ENCODE results near the gene SELENON.

The SELENON gene

GRCh38 chr1:25792115-25792514 is 7.9 kb upstream of the SELENON start:
- no peak for DNase-seq (ENCODE audit: low read depth in 1 of 2, low spot score in 1 of 2)

GRCh38 chr1:25793585-25794170 is 6.3 kb upstream of the SELENON start:
- DNase-seq (ENCODE audit: low read depth in 1 of 2, low spot score in 1 of 2): no peak

- DNase-seq (ENCODE audit: low read depth in 1 of 2, low spot score in 1 of 2): no peak
Measured at GRCh38 chr1:25794325-25794724, 5.7 kb upstream of the SELENON start.

DNA sequence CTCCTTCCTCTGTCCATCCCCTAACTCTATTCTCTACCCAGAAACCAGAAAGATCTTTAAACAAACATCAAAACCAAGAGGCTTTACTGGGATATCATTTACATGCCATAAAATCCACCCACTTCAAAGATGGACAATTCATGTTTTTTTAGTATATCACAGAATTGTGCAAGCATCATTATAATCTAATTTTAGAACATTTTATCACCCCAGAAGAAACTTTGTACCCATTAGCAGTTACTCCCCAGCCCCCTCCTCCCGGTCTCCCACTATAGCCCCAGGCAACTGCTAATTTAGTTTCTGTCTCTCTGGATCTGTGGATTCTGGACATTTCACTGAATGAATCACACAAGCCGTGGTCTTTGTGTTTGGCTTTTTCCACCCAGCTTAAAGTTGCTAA is 4.8 kb upstream of the SELENON start:
- DNase-seq (ENCODE audit: low read depth in 1 of 2, low spot score in 1 of 2): no peak

GRCh38 chr1:25795946-25796810 is 3.8 kb upstream of the SELENON start:
- DNase-seq (ENCODE audit: low read depth in 1 of 2, low spot score in 1 of 2): no peak

GRCh38 chr1:25796811-25797458 is 3.1 kb upstream of the SELENON start:
- peak; percentile 76 to 83 for DNase-seq (ENCODE audit: low read depth in 1 of 2, low spot score in 1 of 2)

DNA sequence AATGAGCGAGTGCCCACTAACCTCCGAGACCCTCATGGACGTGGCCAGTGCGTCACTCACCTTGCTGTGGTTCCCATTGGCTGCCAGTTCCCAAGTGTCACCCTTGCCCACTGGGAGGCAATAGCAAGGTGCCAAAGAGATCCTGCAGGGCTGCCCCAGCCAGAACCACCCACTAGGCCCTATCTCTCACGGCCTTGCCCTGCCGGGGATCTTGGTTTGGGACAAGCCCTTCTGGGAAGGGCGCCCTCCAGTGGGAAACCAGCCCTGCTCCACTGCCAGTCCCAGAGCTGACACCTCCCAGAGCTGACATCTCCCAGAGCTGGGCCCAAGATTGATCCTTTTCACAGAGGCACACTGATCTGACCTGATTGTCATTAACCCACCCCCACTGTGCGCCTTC is 2.1 kb upstream of the SELENON start:
- no peak for DNase-seq (ENCODE audit: low read depth in 1 of 2, low spot score in 1 of 2)

- DNase-seq (ENCODE audit: low read depth in 1 of 2, low spot score in 1 of 2): no peak
Measured at GRCh38 chr1:25798666-25799351, 1.2 kb upstream of the SELENON start.

DNA sequence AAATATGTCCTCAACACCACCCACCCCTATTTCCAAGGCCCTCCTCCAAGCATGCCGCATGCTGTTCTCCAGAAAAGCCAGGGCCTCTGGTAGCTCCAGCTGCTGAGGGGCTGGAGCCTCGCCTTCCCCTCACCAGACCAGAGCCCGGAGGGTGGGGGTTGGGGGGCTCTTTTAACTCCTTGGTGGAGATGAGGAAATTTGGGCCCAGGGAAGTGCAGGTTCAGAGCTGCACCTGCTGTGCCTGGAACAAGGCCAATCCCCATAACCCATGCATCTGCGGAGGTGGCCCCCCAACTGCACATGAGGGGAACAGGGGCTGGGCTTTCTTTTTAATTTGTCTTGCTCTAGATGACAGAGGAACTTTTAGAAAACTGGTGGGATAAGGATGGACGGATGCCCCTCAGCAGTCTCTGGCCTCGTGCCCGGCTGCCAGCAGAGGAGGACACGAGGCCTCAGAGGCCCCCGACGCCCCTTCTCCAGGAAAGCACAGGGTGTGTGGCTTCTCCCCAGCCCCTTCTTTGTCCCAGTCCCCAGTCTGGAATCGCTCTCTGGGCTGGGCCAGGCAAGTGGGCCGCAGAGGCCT is 550 bp upstream of the SELENON start:
- no peak for DNase-seq (ENCODE audit: low read depth in 1 of 2, low spot score in 1 of 2)

DNA sequence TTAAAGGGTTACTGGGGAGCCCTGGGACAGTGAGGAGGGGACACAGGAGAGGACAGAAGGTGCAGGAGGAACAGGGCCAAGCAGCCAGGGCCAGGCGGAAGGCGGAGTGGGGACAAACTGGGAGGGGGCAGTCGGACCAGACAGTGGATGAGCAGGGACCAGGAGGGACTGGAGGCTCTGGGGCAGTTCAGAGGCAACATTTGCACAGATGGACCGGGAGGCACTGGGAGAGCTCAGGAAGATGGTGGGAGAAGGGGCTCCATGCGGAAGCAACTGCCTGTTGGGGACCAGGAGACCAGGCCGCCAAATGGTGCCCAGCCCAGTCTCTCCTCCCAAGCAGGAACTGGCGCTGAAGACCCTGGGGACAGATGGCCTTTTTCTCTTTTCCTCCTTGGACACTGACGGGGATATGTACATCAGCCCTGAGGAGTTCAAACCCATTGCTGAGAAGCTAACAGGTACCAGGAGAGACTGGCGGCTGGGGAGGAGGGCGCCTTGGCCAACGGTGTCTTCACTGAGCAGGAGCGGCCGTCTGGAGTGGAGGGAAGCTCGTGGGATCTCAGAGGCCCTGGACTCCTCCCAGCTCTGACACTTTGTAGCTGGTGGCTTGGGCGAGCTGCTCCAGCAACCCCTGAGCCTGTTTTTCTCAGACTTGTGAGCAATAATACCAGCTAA is 847 bp downstream of the SELENON start:
- no peak for DNase-seq (ENCODE audit: low read depth in 1 of 2, low spot score in 1 of 2)

GRCh38 chr1:25802915-25803314 is 2.9 kb downstream of the SELENON start:
- DNase-seq (ENCODE audit: low read depth in 1 of 2, low spot score in 1 of 2): no peak

DNA sequence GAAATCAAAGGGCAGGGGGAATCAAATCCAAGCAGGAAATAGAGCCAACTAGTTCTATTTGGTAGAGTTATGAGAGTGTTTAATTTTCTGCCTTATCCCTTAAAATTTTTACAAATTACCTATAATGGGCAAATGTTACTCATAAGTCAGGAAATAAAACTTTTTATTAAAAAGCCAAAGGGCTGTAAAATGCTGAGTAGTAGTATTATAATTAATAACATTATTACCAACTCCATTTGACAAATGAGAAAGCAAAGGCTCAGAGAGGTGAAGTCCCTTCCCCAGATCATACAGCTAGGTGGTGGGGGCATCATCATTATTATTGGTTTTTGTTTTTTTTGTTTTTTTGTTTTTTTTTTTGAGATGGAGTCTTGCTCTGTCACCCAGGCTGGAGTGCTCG is 3.4 kb downstream of the SELENON start:
- no peak for DNase-seq (ENCODE audit: low read depth in 1 of 2, low spot score in 1 of 2)

DNA sequence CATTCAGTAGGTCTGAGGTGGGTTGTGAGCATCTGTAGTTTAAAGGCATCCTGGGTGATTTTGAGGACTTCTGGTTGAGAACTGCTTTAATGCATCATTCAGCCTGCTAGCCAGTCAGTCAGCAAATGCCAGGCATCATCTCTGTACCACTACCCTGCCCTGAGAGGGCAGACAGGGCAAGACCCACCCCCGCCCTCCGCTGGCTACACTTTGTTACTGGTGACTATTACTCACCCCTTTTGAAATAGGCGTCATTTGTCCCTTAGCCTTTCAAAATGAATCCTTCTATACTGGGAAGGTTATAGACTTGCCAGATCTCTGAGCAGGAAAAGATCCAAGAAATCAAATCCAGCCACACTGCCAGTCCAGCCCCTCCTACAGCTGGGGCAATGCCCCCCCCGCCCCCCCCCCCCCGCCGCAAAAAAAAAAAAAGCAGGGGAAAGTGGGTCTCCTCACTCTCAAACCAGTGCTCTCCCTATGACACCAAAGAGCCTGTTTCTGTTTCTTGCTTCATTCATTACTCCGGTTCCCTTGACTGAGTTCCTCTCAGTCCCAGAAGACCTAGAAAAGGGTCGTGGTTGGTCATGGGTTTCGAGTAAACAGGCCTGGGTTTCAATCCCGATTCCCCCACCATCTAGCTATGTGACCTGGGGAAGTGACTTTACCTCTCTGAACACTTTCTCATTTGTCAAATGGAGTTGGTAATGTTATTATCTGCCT is 4.4 kb downstream of the SELENON start:
- DNase-seq (ENCODE audit: low read depth in 1 of 2, low spot score in 1 of 2): no peak

DNA sequence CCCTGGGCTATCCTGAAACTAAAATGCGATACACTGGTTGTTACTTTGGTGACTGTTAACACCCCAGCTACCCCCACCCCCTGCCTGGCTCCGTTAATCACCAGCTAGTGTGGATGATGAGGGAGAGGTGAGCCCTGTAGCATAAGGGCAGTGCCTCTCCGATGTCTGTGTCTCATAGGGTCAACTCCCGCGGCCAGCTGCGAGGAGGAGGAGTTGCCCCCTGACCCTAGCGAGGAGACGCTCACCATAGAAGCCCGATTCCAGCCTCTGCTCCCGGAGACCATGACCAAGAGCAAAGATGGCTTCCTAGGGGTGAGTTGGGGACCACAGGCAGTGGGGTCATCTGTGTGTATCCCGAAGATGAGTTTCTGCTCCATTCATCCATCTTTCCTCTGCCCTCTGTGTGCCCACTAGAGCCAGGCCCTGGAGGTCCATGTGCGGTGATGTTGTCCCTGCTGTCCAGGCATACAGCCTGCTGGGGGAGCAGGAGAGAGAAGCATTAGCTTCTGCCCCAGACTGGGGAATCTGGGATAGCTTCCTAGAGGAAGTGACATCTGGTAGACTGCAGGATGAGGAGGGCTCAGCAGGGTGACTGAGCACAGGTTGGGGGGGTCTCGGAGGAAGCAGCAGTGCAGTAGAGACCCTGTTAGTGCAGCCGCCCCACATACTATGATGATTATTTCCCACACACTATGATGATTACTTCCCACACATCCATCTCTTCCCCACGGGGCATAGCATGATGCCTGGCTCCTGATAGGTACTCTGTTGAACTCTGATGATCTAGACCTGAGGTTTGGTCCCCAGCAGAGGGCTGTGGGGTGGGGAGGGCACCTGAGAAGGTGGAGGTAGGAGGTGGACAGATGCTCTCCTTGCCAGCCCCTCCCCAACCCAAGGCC is 5.2 kb downstream of the SELENON start:
- DNase-seq (ENCODE audit: low read depth in 1 of 2, low spot score in 1 of 2): no peak

- no peak for DNase-seq (ENCODE audit: low read depth in 1 of 2, low spot score in 1 of 2)
Measured at GRCh38 chr1:25805863-25806225, 5.9 kb downstream of the SELENON start.

DNA sequence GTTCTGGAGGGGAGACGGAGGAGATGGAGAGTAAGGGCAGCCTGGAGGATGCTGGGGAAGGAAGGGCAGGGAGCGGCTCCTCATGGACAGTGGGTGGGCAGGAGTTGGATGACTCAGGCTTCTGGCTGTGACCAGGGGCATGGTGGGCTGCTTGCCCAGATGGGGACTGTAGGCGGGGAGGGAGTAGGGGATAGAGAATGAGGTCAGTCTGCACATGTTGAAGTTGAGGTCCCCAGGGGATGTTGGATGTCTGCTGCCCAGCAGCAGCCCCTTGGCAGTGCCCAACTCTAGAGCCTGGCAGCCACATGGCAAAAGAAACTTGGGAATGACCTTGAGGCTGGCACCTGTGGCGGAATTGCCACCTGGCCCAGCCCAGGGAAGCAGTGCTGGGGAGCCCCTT is 6.4 kb downstream of the SELENON start:
- no peak for DNase-seq (ENCODE audit: low read depth in 1 of 2, low spot score in 1 of 2)

- DNase-seq (ENCODE audit: low read depth in 1 of 2, low spot score in 1 of 2): no peak
Measured at GRCh38 chr1:25807480-25808390, 7.7 kb downstream of the SELENON start.
